Body of pancreas (tissue), 4 donors: ENCODE results near the gene MED10.

Experiments used
- CTCF ChIP-seq, 7 experiments: fragments of 450-650 bp in 4 of 7; fragments of 200-600 bp in 3 of 7; sonication (generic) in 3 of 7; IDR thresholded peaks; one replicate each; pipeline ENCODE4 v1.5.1; 2016 to 2019; ENCODE audit warnings: antibody characterized with exemption in 7 of 7
- POLR2A ChIP-seq, 3 donors: fragments of 450-650 bp; IDR thresholded peaks; one replicate each; pipeline ENCODE4 v1.6.1; 2016; ENCODE audit warnings: antibody characterized with exemption in 3 of 3, mild to moderate bottlenecking in 2 of 3

DNA sequence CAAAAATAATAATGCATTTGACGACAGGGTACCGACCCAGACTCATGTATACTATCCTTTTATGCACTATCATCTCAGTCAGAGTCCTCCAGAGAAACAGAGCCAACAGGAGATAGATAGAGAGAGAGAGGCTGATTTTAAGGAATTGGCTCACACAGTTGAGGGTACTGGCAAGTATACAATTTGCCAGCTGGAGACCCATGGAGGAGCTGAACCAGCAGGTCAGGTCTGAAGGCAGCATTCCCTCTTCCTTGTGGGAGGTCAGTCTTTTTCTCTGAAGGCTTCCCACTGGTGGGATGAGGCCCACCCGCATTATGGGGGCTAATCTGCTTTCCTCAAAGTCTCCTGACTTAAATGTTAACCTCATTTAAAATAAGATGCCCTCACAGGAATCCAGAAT lies 17.3 kb upstream of the MED10 start:
- no peak for TF ChIP-seq POLR2A (IDR thresholded peaks at IDR 0.05)
- TF ChIP-seq CTCF (IDR thresholded peaks at IDR 0.05), result no peak
